Chondrocyte (in vitro differentiated cells): ENCODE data around the gene HOXA7. TPM values are rescaled to one million over a fixed set of nuclear protein-coding genes. Genes with fewer than 3 reads are reported as not detected.

Experiments
- DNase-seq: peaks from one replicate; pipeline ENCODE4 v3.0.0; 2021; ENCODE audit warnings: mixed read lengths, low spot score
- H3K27ac Mint-ChIP-seq: one replicate; pipeline ENCODE4 v1.8.0; 2021; ENCODE audit warnings: mild to moderate bottlenecking, moderate library complexity, mixed read lengths; ENCODE audit not compliant: unreplicated experiment
- H3K27me3 Mint-ChIP-seq: 2 replicates; pipeline ENCODE4 v1.8.0; 2021; ENCODE audit warnings: low read depth, mixed read lengths
- H3K36me3 Mint-ChIP-seq: 2 replicates; pipeline ENCODE4 v1.8.0; 2021; ENCODE audit warnings: low read depth, mixed read lengths
- H3K4me1 Mint-ChIP-seq: 2 replicates; pipeline ENCODE4 v1.8.0; 2021; ENCODE audit warnings: low read depth, mild to moderate bottlenecking, mixed read lengths
- H3K4me3 Mint-ChIP-seq: one replicate; pipeline ENCODE4 v1.8.0; 2021; ENCODE audit warnings: mild to moderate bottlenecking, moderate library complexity, mixed read lengths; ENCODE audit not compliant: unreplicated experiment
- H3K9me3 Mint-ChIP-seq: 2 replicates; pipeline ENCODE4 v1.8.0; 2021; ENCODE audit warnings: low read depth, mixed read lengths
- total RNA-seq: library from RNA; stranded (reverse); gene quantifications from 3 replicates; pipeline ENCODE4 v1.2.1, GENCODE V29; 2021
- TF ChIP-seq, protein P1 (sequence below): fragments of 200-600 bp; sonication (generic); IDR thresholded peaks from 2 replicates; pipeline ENCODE4 v1.5.0; 2021; ENCODE audit warnings: antibody characterized with exemption, mild to moderate bottlenecking, moderate library complexity

The HOXA7 gene
- total RNA-seq, 1 donor from 2014 or later, result not detected

DNA sequence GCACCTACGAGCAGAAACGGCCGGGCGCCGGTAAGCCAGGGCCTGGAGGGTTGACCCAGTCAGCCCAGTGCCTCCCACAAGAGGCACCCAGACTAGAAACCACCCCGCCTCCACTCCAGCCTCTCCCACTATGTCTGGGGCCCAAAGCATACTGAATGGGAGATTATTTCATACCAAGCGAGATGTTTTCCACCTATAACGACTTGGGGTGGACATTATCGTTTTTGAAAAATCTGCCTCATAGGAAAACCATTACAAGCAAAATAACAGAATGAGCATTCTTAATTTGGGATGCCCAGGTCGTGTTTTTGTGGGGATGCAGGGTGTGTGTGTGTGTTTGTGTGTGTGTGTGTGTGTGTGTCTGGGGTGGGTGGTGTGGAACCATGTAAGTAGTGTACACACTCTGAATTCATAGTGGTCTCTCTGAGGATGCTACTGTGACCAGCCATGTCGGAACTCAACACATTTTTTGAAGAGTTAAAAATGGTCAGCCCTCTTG lies 10.5 kb downstream of the HOXA7 start:
- Mint-ChIP-seq H3K27ac (no peak overlapping the region), H3K4me1 (peaks cover 13% of the 10 kb centered on the region), H3K9me3 (peaks cover 2% of the 10 kb centered on the region), H3K36me3 (peaks cover 2% of the 10 kb centered on the region), H3K27me3 (peaks cover 86% of the 10 kb centered on the region), H3K4me3 (no peak overlapping the region)
- TF ChIP-seq, protein P1, sequence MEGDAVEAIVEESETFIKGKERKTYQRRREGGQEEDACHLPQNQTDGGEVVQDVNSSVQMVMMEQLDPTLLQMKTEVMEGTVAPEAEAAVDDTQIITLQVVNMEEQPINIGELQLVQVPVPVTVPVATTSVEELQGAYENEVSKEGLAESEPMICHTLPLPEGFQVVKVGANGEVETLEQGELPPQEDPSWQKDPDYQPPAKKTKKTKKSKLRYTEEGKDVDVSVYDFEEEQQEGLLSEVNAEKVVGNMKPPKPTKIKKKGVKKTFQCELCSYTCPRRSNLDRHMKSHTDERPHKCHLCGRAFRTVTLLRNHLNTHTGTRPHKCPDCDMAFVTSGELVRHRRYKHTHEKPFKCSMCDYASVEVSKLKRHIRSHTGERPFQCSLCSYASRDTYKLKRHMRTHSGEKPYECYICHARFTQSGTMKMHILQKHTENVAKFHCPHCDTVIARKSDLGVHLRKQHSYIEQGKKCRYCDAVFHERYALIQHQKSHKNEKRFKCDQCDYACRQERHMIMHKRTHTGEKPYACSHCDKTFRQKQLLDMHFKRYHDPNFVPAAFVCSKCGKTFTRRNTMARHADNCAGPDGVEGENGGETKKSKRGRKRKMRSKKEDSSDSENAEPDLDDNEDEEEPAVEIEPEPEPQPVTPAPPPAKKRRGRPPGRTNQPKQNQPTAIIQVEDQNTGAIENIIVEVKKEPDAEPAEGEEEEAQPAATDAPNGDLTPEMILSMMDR, result no peak
- no peak for DNase-seq

DNA sequence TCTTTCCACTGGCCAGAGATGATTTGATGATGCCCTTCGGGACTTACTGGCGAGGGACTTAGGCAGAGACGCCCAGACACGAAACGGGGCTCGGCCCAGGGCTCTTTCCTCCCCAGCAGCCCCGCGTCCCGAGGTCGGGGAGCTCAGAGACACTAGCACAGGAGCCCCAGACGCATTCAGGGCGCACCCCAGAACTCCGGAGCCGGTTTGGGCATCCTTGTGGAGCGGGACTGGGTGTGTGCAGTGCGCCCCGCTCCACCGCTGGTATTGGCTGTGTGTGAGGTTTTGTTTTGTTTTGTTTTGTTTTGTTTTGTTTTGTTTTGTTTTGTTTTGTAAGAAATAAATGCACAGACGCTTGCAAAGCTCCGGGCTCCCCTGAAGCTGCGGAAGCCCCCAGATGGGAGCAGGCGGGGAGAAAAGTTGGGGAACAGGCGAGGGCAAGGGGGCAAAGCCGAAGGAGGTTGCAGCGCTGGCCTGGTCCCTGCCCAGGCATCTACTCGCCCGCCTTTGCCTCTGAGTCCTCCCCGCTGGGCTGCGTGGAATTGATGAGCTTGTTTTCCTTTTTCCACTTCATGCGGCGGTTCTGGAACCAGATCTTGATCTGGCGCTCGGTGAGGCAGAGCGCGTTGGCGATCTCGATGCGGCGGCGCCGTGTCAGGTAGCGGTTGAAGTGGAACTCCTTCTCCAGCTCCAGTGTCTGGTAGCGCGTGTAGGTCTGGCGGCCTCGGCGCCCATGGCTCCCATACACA lies 11.1 kb downstream of the HOXA7 start:
- peak; percentile 62 for DNase-seq
- TF ChIP-seq, protein P1, result no peak
- peaks cover 2% of the 10 kb centered on the region for H3K9me3 Mint-ChIP-seq
- no peak overlapping the region for H3K27ac Mint-ChIP-seq
- H3K4me3 Mint-ChIP-seq, result no peak overlapping the region
- H3K4me1 Mint-ChIP-seq, result peaks cover 12% of the 10 kb centered on the region
- H3K36me3 Mint-ChIP-seq, result peaks cover 2% of the 10 kb centered on the region
- peaks cover 88% of the 10 kb centered on the region for H3K27me3 Mint-ChIP-seq

DNA sequence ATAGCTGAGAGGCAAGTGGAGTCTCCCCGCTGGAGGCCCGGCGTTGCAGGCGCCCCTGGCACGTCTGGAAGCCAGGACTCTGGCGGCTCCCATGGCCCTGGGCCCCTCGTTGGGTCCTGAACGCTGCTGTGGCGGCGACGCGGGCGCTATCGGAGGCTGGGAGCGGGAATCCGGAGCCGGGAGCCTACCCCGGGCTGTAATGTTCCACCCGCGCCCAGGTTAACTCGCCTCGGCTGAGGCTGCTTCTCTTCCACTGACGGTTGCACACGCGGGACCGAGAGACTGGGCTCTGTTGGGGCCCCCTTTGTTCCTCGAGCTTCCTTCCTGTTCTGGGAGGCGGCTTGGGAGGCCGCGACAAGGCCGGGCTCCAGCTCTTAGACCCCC lies 11.7 kb downstream of the HOXA7 start:
- peaks cover 2% of the 10 kb centered on the region for H3K9me3 Mint-ChIP-seq
- H3K4me1 Mint-ChIP-seq, result peaks cover 12% of the 10 kb centered on the region
- H3K27ac Mint-ChIP-seq, result no peak overlapping the region
- H3K36me3 Mint-ChIP-seq, result peaks cover 2% of the 10 kb centered on the region
- H3K27me3 Mint-ChIP-seq, result peaks cover 89% of the 10 kb centered on the region
- H3K4me3 Mint-ChIP-seq, result no peak overlapping the region
- TF ChIP-seq, protein P1, result no peak
- DNase-seq, result no peak

DNA sequence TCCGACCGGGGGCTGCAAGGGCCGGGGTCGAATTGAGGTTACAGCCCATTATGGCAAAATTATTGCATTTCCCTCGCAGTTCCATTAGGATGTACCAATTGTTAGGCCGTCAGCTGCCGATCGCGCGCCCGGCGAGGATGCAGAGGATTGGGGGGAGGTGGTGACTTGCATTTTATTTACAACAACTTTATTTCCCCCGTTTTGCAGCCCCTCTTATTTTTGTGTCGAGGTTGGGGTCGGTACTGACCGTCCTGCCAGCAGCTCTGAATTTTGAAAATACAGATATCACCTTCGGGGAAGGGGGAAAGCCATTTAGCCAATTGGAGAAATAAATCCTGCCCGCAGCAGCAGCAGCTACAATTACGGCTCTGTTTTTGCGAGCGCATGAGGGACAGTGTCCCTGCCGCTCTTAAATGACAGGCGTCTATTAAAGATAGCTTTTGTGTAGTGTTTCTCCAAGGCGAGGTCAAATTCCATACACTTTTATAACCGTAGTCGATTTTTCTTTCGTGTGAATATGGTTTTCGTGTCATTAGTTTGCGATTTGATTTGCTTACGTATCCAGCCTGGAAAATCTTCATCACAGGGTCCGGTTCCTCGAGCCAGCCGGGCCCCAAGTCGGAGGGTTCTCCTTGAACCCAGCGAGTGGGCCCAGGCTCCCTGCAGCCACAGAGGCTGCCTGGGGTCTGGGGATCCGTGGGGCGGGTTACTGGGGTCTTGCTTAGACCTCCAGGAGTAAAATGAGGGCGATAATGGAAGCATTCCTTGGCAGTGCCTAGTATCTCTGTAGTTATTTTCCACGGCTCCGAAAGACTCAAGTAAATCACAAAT lies 12.3 kb downstream of the HOXA7 start:
- Mint-ChIP-seq H3K27ac (no peak overlapping the region), H3K36me3 (peaks cover 3% of the 10 kb centered on the region), H3K9me3 (peaks cover 2% of the 10 kb centered on the region), H3K4me1 (peaks cover 12% of the 10 kb centered on the region), H3K27me3 (peaks cover 84% of the 10 kb centered on the region), H3K4me3 (no peak overlapping the region)
- TF ChIP-seq, protein P1, result peak; percentile 28
- no peak for DNase-seq
